HG03432 (cell line): ENCODE results near the gene DIRAS2.
"Not testable (repeated sequence)": the region's sequence is repeated elsewhere in the genome, so short reads cannot be mapped to it uniquely, and the experiment has no call there.

Experiments
- ATAC-seq: cut with Tn5 transposase; IDR thresholded peaks from one replicate; pipeline ENCODE4 v1.9.1; 2021; ENCODE audit warnings: mild to moderate bottlenecking, moderate library complexity; ENCODE audit not compliant: unreplicated experiment

DIRAS2 gene, protein sequence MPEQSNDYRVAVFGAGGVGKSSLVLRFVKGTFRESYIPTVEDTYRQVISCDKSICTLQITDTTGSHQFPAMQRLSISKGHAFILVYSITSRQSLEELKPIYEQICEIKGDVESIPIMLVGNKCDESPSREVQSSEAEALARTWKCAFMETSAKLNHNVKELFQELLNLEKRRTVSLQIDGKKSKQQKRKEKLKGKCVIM

GRCh38 chr9:90642570-90643539, at the start of gene DIRAS2:
DIRAS2 (minus strand) TSS chr9:90642824; CDS start chr9:90613827, 28,997 bp downstream.
- ATAC-seq, result peak; percentile 58

DNA sequence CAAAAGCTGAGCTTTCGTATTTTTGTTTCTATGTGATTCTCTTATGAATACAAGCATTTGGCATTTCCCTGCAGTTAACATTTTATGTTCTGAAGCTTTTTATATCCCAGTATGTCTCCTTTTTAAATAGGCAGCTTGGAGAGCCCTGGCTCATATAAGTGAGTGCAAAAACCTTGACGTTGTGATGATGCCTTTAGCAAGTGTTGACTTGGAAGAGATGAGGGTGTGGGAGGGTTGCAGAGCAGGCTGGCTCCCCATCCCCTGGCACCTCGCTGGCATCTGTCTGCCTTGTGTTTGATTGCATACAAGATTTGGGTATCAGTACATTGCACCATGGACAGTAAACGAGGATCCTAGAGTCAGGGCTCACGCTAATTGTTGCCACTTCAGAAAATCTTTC, 42.1 kb upstream of the DIRAS2 start:
- no peak for ATAC-seq

GRCh38 chr9:90684106-90684505, 41.5 kb upstream of the DIRAS2 start:
- no peak for ATAC-seq

- no peak for ATAC-seq
Observed at GRCh38 chr9:90680534-90680933, 37.9 kb upstream of the DIRAS2 start.

DNA sequence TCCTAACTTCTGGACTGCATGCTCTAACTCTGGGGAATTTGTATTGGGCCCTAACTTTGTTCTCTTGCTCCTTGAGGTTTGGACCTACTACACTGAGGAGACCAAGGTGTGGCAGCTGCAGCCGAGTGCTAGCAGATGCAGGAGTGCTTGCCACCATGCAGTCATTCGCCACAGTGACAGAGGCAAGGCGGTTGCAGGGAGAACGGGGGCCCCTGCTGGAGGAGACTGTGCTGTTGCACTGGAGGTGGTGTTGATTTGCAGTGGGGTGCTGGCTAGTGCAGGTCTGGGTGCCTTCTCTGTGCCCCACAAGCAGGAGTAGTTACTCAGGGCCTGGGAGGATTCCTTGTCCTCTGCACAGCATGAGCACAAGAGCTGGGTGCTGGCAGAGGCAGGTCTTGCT, 22.4 kb upstream of the DIRAS2 start:
- no peak for ATAC-seq

GRCh38 chr9:90659650-90660364, 17.2 kb upstream of the DIRAS2 start:
- no peak for ATAC-seq

DNA sequence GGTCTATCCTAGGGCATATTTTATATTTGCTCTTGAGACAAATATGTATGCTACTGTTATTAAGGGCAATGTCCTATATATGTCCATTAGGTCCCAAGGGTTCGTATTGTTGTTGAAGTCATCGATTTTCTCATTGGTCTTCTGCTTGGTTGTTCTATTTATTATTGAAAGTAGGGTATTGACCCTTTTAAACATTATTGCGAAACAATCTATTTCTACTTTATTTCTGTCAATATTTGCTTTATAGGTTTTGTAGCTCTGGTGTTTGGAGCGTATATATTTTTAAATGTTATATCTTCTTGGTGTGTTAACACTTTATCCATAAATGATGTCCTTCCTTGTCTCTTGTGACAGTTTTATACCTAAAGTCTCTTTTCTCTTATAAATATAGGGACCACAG, 16.2 kb upstream of the DIRAS2 start:
- ATAC-seq, result no peak

DNA sequence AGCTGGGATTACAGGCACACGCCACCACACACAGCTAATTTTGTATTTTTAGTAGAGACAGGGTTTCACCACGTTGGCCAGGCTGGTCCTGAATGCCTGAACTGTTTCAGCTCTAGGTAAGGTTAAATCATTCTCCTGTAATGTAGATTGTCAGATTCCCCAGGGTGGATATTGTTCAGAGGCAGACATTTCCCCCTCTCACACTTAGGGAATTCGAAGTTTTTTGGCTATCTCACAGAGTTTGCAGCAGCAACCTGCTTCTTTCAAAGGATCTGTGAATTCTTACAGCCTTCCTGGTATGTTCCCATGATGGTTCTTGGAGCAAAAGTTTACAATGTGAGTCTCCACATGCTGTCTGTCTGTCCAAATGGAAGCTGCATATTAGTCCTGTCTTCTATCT, 15.6 kb upstream of the DIRAS2 start:
- ATAC-seq, result no peak

DNA sequence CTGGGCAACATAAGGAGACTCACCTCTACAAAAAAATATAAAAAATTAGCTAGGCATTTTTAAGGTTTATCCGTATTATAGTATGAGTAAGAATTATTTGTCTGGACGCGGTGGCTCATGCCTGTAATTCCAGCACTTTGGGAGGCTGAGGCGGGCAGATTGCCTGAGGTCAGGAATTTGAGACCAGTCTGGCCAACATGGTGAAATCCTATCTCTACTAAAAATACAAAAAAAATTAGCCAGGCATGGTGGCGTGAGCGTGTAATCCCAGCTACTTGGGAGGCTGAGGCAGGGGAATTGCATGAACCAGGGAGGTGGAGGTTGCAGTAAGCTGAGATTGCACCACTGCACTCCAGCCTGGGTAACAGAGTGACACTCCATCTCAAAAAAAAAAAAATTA, 14.3 kb upstream of the DIRAS2 start:
- ATAC-seq, result not testable (repeated sequence)

- no peak for ATAC-seq
Observed at GRCh38 chr9:90651246-90651645, 8.6 kb upstream of the DIRAS2 start.

DNA sequence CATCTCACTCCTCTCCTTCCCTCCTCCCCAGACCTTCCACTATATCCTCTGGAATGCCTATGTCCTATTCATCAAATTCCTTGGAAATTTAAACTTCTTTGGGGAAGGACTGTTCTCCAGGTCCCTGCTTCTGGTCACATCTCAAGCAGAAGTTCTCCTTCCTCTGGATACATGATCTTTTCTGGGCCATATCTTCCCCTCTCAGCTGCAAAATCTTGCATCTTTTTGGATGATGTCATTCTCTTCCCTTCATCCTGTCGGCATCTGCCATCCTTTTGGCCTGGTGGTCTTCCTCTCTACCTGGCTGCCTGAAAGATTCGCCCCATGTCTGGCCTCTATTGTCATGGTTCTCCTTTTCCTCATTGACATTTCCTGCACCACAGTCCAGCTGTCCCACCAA, 5.2 kb upstream of the DIRAS2 start:
- ATAC-seq, result no peak

GRCh38 chr9:90645721-90646120, 3.1 kb upstream of the DIRAS2 start:
- ATAC-seq, result no peak

- ATAC-seq, result no peak
Observed at GRCh38 chr9:90641884-90642487, 638 bp downstream of the DIRAS2 start.

DNA sequence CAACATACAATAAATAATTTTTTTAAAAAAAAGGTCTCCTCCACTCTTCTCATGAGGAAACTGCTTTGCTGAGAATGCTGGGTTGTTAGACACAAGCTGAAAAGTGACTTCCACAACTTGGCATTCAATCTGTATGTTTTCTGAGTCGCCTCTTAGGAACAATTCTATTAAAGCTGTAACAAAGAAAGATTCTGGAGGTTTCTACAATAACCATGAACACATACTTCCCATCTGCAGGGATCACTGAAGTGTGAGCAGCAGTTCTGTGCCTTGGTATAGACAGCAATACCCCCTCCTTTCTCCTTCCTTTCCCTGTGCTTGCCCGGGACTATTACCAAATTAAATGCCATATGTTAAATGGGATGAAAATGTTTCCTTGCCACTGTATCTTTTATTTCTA, 1.5 kb downstream of the DIRAS2 start:
- ATAC-seq, result no peak

DNA sequence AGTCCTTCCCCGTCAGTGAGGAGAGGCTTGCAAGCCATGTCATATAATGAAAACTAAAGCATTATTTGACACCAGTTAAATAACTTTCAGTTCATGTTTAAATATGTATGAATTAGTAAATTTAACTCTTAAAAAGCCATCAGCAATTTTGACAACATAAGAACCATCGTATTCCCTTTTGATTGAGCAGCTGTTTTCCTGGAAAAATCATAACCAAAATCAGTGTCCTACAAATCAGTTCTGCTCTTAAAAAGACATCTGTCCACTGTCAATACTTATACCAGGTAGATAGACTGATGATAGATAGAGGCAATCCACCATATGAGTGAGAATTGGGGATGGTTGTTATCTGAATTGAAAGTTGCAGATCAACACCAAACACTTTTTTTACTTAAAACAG, 2.3 kb downstream of the DIRAS2 start:
- ATAC-seq, result no peak

GRCh38 chr9:90637626-90638025, 5.0 kb downstream of the DIRAS2 start:
- no peak for ATAC-seq

DNA sequence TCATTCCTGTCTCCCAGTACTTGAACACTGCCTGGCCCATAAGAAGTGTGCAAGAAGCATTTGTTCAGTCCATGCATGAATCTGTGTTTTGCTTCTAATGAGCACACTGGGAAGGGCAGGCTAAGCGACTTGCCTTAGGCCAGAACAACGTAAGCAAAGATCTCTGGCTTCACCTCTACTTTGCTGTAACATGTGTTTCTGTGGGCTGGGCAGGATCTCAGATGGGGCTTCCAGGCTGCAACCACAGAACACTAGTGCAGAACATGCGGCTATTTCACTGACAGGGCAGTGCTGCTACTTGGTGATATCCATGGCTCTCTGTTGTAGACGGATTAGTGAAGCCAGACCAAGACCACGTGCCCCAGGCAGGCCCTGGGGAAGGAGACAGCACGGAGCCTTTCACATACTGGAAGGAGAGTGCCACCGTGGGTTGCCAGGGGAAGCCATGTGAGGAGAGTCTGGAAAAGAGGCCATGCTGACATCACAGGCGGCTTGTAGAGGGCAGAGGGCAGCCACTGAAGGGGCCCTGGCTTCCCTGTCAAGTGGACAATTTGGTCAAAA, 9.9 kb downstream of the DIRAS2 start:
- no peak for ATAC-seq

DNA sequence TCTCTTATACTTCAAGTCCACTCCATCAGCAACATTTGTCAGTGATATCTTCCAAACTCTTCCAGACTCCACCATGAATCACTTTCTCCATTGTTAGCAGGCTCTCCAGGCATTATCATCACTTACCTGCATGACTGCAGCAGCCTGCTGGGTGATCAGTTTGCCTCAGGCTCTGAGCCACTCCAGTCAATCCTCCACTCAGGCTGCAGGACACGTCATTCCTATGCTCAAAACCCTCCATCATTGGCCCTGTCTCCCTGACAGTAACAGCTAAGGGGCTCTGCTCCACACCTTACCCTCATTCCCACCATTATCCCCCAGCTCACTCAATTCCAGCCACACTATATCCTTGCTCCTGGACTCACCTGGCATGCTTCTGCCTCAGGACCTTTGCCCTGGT, 10.7 kb downstream of the DIRAS2 start:
- no peak for ATAC-seq

GRCh38 chr9:90629991-90630390, 12.6 kb downstream of the DIRAS2 start:
- no peak for ATAC-seq

- no peak for ATAC-seq
Observed at GRCh38 chr9:90629354-90629753, 13.3 kb downstream of the DIRAS2 start.

DNA sequence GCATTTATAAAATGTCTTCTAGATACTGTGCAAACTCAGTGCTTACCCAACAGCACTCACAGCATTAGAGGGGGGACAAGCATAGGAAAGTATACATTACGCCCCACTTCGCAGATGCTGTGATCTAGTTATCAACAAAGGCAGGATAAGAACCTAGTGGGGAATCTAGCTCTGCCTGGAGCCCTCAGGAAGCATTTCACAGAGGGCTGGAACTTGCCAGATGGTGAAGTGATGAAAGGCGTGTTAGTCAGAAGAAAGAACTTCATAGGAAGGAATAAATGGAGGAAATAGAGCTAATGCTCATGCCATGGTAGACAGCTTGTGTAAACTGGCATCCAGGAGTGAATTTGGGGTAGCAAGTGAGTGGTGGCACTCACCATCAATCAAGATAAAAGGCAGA, 25.8 kb downstream of the DIRAS2 start:
- ATAC-seq, result no peak
